ENCODE results near the gene DHX16.
A peak's percentile ranks its signal among the peaks of the same experiment; 100 is the strongest.

Gene DHX16

DNA sequence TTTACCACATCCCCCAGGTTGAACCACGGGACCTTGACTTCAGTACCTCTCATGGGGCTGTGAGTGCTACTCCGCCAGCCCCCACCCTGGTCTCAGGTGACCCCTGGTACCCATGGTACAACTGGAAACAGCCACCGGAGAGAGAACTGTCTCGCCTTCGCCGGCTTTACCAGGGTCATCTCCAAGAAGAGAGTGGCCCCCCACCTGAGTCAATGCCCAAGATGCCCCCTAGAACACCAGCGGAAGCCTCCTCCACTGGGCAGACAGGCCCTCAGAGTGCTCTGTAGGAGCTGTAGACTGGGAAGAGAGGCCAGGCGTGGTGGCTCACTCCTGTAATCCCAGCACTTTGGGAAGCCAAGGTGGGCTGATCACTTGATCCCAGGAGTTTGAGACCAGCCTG, 47.3 kb downstream of the DHX16 start:
- no peak overlapping the region for H3K27ac ChIP-seq (ENCODE audit: low read depth, low read length)
- H3K27me3 ChIP-seq (ENCODE audit: low read length), result no peaks in the 10 kb centered on the region
- no peak overlapping the region for H3K9ac ChIP-seq (ENCODE audit: low read length)
- H3K4me2 ChIP-seq (ENCODE audit: low read depth, low read length, poor library complexity, severe bottlenecking), result no peak overlapping the region
- no peaks in the 10 kb centered on the region for H4K20me1 ChIP-seq (ENCODE audit: low read depth, low read length)
- no peak for TF ChIP-seq EZH2phosphoT487 (conservative IDR thresholded peaks at IDR 0.05; ENCODE audit: low read length)
- no peak for TF ChIP-seq CTCF (IDR thresholded peaks at IDR 0.05; ENCODE audit: insufficient read depth, low read length, poor library complexity, severe bottlenecking)
- no peak overlapping the region for H2AFZ ChIP-seq (ENCODE audit: low read depth, low read length, severe bottlenecking)
- H3K9me3 ChIP-seq (ENCODE audit: insufficient read depth, low read length), result no peaks in the 10 kb centered on the region
- H3K36me3 ChIP-seq (ENCODE audit: low read length), result peaks cover 22% of the 10 kb centered on the region; the same call in 1 of the 2 replicates
- H3K79me2 ChIP-seq (ENCODE audit: insufficient read depth, low read length), result no peaks in the 10 kb centered on the region
- H3K9me2 ChIP-seq (replicated peaks; ENCODE audit: insufficient read depth, low read length), result no peaks in the 10 kb centered on the region
- H3F3A ChIP-seq (ENCODE audit: insufficient read depth), result peaks cover 30% of the 10 kb centered on the region
- no peak overlapping the region for H3K4me3 ChIP-seq (ENCODE audit: insufficient read depth, low read length, poor library complexity, severe bottlenecking)

GRCh38 chr6:30619561-30619960, 53.2 kb downstream of the DHX16 start:
- no peaks in the 10 kb centered on the region for H3K9me3 ChIP-seq (ENCODE audit: insufficient read depth, low read length)
- peaks cover 34% of the 10 kb centered on the region for H3F3A ChIP-seq (ENCODE audit: insufficient read depth)
- no peak for TF ChIP-seq EZH2phosphoT487 (conservative IDR thresholded peaks at IDR 0.05; ENCODE audit: low read length)
- TF ChIP-seq CTCF (IDR thresholded peaks at IDR 0.05; ENCODE audit: insufficient read depth, low read length, poor library complexity, severe bottlenecking), result no peak
- no peaks in the 10 kb centered on the region for H3K27me3 ChIP-seq (ENCODE audit: low read length)
- no peak overlapping the region for H3K27ac ChIP-seq (ENCODE audit: low read depth, low read length)
- no peaks in the 10 kb centered on the region for H3K9me2 ChIP-seq (replicated peaks; ENCODE audit: insufficient read depth, low read length)
- no peak overlapping the region for H3K4me3 ChIP-seq (ENCODE audit: insufficient read depth, low read length, poor library complexity, severe bottlenecking)
- peak overlapping the region; percentile 93; the same call in 1 of the 2 replicates for H3K9ac ChIP-seq (ENCODE audit: low read length)
- peaks cover 35% of the 10 kb centered on the region for H3K79me2 ChIP-seq (ENCODE audit: insufficient read depth, low read length)
- peak overlapping the region; percentile 86 for H3K4me2 ChIP-seq (ENCODE audit: low read depth, low read length, poor library complexity, severe bottlenecking)
- H2AFZ ChIP-seq (ENCODE audit: low read depth, low read length, severe bottlenecking), result no peak overlapping the region
- H3K36me3 ChIP-seq (ENCODE audit: low read length), result peaks cover 34% of the 10 kb centered on the region
- no peaks in the 10 kb centered on the region for H4K20me1 ChIP-seq (ENCODE audit: low read depth, low read length)

GRCh38 chr6:30618270-30618797, 54.5 kb downstream of the DHX16 start:
- Histone ChIP-seq H3K27ac (ENCODE audit: low read depth, low read length) (peak overlapping the region; percentile 85), H3K36me3 (ENCODE audit: low read length) (peaks cover 31% of the 10 kb centered on the region), H3K79me2 (ENCODE audit: insufficient read depth, low read length) (peaks cover 47% of the 10 kb centered on the region), H3K4me2 (ENCODE audit: low read depth, low read length, poor library complexity, severe bottlenecking) (peak overlapping the region; percentile 86), H3K9me3 (ENCODE audit: insufficient read depth, low read length) (no peaks in the 10 kb centered on the region), H4K20me1 (ENCODE audit: low read depth, low read length) (no peaks in the 10 kb centered on the region), H3K27me3 (ENCODE audit: low read length) (no peaks in the 10 kb centered on the region), H3K9me2 (replicated peaks; ENCODE audit: insufficient read depth, low read length) (no peaks in the 10 kb centered on the region), H3K4me3 (ENCODE audit: insufficient read depth, low read length, poor library complexity, severe bottlenecking) (peak overlapping the region; percentile 75), H3K9ac (ENCODE audit: low read length) (peak overlapping the region; percentile 93), H3F3A (ENCODE audit: insufficient read depth) (peaks cover 40% of the 10 kb centered on the region), H2AFZ (ENCODE audit: low read depth, low read length, severe bottlenecking) (peak overlapping the region; percentile 5)
- no peak for TF ChIP-seq CTCF (IDR thresholded peaks at IDR 0.05; ENCODE audit: insufficient read depth, low read length, poor library complexity, severe bottlenecking)
- no peak for TF ChIP-seq EZH2phosphoT487 (conservative IDR thresholded peaks at IDR 0.05; ENCODE audit: low read length)
